ENCODE data around the gene RNASE7. TPM values are rescaled to one million over a fixed set of nuclear protein-coding genes. Genes with fewer than 3 reads are reported as not detected.

RNASE7 gene
- total RNA-seq, 4 donors from 2014 or later = not detected

DNA sequence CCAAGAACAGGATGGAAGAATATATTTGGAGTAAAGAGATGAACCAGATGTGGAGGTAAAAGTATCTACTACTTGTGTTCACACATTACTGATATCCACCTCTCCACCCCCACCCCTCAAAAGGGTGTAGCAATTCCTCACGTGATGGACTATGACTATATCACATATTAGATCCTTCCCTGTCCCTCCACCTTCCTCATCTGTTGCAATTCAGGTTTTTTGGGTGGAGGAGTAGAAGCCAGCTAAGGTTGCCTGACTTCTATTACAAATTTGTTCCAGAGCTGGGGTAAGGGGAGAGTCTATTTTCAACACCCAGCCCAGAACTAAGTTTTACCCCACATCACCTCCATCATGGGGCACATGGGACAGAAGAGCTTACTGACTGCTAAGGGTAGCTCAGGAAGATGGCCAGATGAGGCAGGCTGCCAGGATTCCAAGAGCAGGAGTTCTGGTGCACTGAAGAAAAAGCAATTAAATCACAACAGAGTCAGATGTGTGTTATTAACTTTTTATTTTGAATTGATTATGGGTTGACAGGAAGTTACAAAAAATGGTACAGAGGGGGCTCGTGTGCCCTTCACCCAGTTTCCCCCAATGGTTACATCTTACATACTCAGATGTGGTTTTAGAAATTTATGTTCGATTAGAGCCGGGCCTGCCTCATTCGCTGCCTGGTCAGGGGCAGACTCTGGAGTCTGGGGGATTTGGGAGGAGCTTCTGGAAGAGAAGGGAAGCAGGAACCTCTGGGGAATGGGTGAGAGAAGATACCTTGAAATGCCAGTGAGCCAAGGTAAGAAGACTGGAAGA, 9.6 kb upstream of the RNASE7 start:
- TF ChIP-seq CTCF (IDR thresholded peaks at IDR 0.05; ENCODE audit: low read depth) = no peak

GRCh38 chr14:21033133-21033698, 8.9 kb upstream of the RNASE7 start:
- no peak for TF ChIP-seq CTCF (IDR thresholded peaks at IDR 0.05; ENCODE audit: low read depth)

DNA sequence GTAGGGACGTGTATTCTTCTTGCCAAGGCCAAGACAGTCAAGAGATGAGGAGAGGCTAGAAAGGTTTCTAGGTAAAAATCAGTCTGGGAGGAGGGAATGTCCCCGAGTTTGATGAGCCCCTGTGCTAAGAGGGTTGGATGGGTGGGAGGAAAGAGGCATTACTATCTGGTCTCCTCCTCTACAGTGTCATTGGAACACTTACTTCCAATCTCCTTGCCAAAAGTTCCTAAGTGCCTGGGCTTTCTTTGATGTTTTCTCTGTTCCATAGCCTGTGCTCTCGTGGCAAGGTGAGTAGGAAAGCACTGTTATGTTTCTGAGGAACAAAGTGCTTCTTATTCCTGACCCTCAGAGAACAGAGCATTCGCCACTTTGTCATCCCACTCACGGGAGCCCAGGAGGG, 7.5 kb upstream of the RNASE7 start, which contains the start of gene RNASE13:
Gene RNASE13, minus strand, starts transcription at position 101 of the 400 bp plus-strand sequence. CDS start 519 bp downstream, outside the sequence.
- no peak for TF ChIP-seq CTCF (IDR thresholded peaks at IDR 0.05; ENCODE audit: low read depth)

GRCh38 chr14:21036751-21037150, 5.4 kb upstream of the RNASE7 start:
- no peak for TF ChIP-seq CTCF (IDR thresholded peaks at IDR 0.05; ENCODE audit: low read depth)

GRCh38 chr14:21037156-21037555, 5.0 kb upstream of the RNASE7 start:
- no peak for TF ChIP-seq CTCF (IDR thresholded peaks at IDR 0.05; ENCODE audit: low read depth)

GRCh38 chr14:21038441-21039422, 3.4 kb upstream of the RNASE7 start:
- no peak for TF ChIP-seq CTCF (IDR thresholded peaks at IDR 0.05; ENCODE audit: low read depth)
